Endothelial cell of umbilical vein (primary cell): Measurements from ENCODE around the gene PCBP1. TPM values are rescaled to one million over a fixed set of nuclear protein-coding genes. Genes with fewer than 3 reads are reported as not detected.
A peak's percentile ranks its signal among the peaks of the same experiment; 100 is the strongest.

Source experiments
- BruUV-seq: library from RNA; stranded (reverse); fragments of 400-500 nt; replicated peaks from 2 replicates; lab custom pipeline; 2021; lab: Mats Ljungman, UMichigan
- CTCF ChIA-PET: fragments of 300-600, 350-600 bp; sonication (Branson Sonifier 250); formaldehyde crosslinking; loops from one replicate; lab custom pipeline; 2021; ENCODE audit warnings: antibody characterized with exemption, inconsistent platforms; lab: Charles Lee
- POLR2A ChIA-PET: fragments of 300-600, 350-600 bp; sonication (Branson Sonifier 250); formaldehyde crosslinking; loops from one replicate; lab custom pipeline; 2021; ENCODE audit warnings: antibody characterized with exemption, inconsistent platforms; lab: Charles Lee
- DNase-seq: peaks from one replicate; pipeline ENCODE4 v3.0.0-alpha.2; 2011; ENCODE audit warnings: low read depth, low spot score
- FAIRE-seq: peaks from 2 replicates; lab custom pipeline; 2011; peaks lifted over from hg19 to GRCh38; lab: Jason Lieb, UNC
- H2AFZ ChIP-seq: 2 replicates; pipeline ENCODE4 v1.6.0; 2012; ENCODE audit warnings: low read depth, low read length, control low read depth, inconsistent platforms
- H3K27ac ChIP-seq: 2 replicates; pipeline ENCODE4 v1.5.1; 2011; ENCODE audit warnings: low read depth, mild to moderate bottlenecking, control low read depth, low read length, moderate library complexity; ENCODE audit not compliant: insufficient read depth
- H3K27me3 ChIP-seq, 2 experiments: 2 replicates each; pipeline versions ENCODE4 v1.6.0 to v1.6.1; 2011; ENCODE audit warnings: low read length in 2 of 2, mixed read lengths in 1 of 2; ENCODE audit not compliant: control insufficient read depth in 2 of 2, insufficient read depth in 2 of 2
- H3K36me3 ChIP-seq, 2 experiments: 2 replicates in 1 of 2; 3 replicates in 1 of 2; pipeline ENCODE4 v1.5.1; 2011; ENCODE audit warnings: low read length in 2 of 2, mild to moderate bottlenecking in 1 of 2, moderate library complexity in 1 of 2; ENCODE audit not compliant: control insufficient read depth in 2 of 2, insufficient read depth in 2 of 2; ENCODE audit errors: extremely low read depth in 1 of 2
- H3K4me1 ChIP-seq: 3 replicates; pipeline ENCODE4 v1.5.1; 2011; ENCODE audit warnings: mild to moderate bottlenecking, low read length; ENCODE audit not compliant: control insufficient read depth, insufficient read depth; ENCODE audit errors: extremely low read depth
- H3K4me2 ChIP-seq: 2 replicates; pipeline ENCODE4 v1.6.1; 2011; ENCODE audit warnings: low read length, control low read depth, mixed read lengths; ENCODE audit not compliant: insufficient read depth
- H3K4me3 ChIP-seq, 3 experiments: fragments of 200-600 bp in 1 of 3; sonication (generic), shearing (Covaris generic) in 1 of 3; replicated peaks in 1 of 3; 2 replicates each; pipeline ENCODE4 v1.5.1; 2011 to 2016; ENCODE audit warnings: control low read depth in 3 of 3, low read length in 3 of 3, mild to moderate bottlenecking in 2 of 3, inconsistent platforms in 1 of 3, low read depth in 1 of 3, moderate library complexity in 1 of 3; ENCODE audit not compliant: insufficient read depth in 1 of 3
- H3K79me2 ChIP-seq: 2 replicates; pipeline ENCODE4 v1.6.0; 2012; ENCODE audit warnings: low read length, inconsistent platforms; ENCODE audit not compliant: control insufficient read depth, insufficient read depth
- H3K9ac ChIP-seq: replicated peaks from 2 replicates; pipeline ENCODE3; 2011; ENCODE audit warnings: low read length, control low read depth; ENCODE audit not compliant: insufficient read depth; ENCODE audit errors: extremely low read depth
- H3K9me1 ChIP-seq: replicated peaks from 3 replicates; pipeline ENCODE4 v1.6.0; 2011; ENCODE audit warnings: mild to moderate bottlenecking, low read length; ENCODE audit not compliant: control insufficient read depth, insufficient read depth; ENCODE audit errors: extremely low read depth
- H3K9me3 ChIP-seq: replicated peaks from 2 replicates; pipeline ENCODE4 v1.5.1; 2012; ENCODE audit warnings: low read length, inconsistent platforms; ENCODE audit not compliant: control insufficient read depth, insufficient read depth
- H4K20me1 ChIP-seq: replicated peaks from 2 replicates; pipeline ENCODE3; 2011; ENCODE audit warnings: mild to moderate bottlenecking, low read length; ENCODE audit not compliant: control insufficient read depth, insufficient read depth; ENCODE audit errors: extremely low read depth
- EZH2 ChIP-seq: IDR thresholded peaks from 2 replicates; pipeline ENCODE4 v1.6.1; 2012; ENCODE audit warnings: borderline replicate concordance, low read depth, mild to moderate bottlenecking, moderate library complexity, low read length, inconsistent platforms; ENCODE audit not compliant: severe bottlenecking
- FOS ChIP-seq: IDR thresholded peaks from 2 replicates; pipeline ENCODE4 v1.6.1; 2011; ENCODE audit warnings: mild to moderate bottlenecking, low read length, moderate library complexity, borderline replicate concordance; ENCODE audit not compliant: insufficient read depth
- GATA2 ChIP-seq: IDR thresholded peaks from 2 replicates; pipeline ENCODE4 v1.7.0; 2011; ENCODE audit warnings: low read depth, mild to moderate bottlenecking, moderate library complexity, mixed read lengths, low read length; ENCODE audit not compliant: insufficient read length, insufficient read depth
- JUN ChIP-seq: IDR thresholded peaks from 2 replicates; pipeline ENCODE4 v1.6.1; 2011; ENCODE audit warnings: borderline replicate concordance, low read depth; ENCODE audit not compliant: insufficient read length, insufficient read depth
- MAX ChIP-seq: IDR thresholded peaks from 2 replicates; pipeline ENCODE4 v1.6.1; 2011; ENCODE audit not compliant: insufficient read depth, insufficient read length
- MYC ChIP-seq: IDR thresholded peaks from one replicate; pipeline ENCODE4 v1.6.1; 2011; ENCODE audit warnings: mild to moderate bottlenecking, low read depth, low read length
- POLR2A ChIP-seq: IDR thresholded peaks from 2 replicates; pipeline ENCODE4 v1.6.1; 2012; ENCODE audit warnings: low read depth, mild to moderate bottlenecking, control low read depth, low read length
- POLR2AphosphoS5 ChIP-seq: IDR thresholded peaks from 2 replicates; pipeline ENCODE4 v1.6.1; 2012; ENCODE audit warnings: low read depth, mild to moderate bottlenecking, control low read depth, low read length, moderate library complexity; ENCODE audit not compliant: insufficient read depth
- dilution Hi-C: fragments of 300-500 bp; cut with MboI; formaldehyde crosslinking; loops from one replicate; pipeline ENCODE4 v1.15.0; 2019; ENCODE audit warnings: low sequenced_read_pairs; ENCODE audit not compliant: extremely low pct_ligation_motif_present
- intact Hi-C: fragments of 100-400 bp; cut with micrococcal nuclease; formaldehyde crosslinking; loops from one replicate; pipeline ENCODE4 v1.10.0; 2022
- polyA plus RNA-seq, 4 experiments: library from polyadenylated mRNA; depleted of rRNA in 3 of 4; stranded (reverse) in 3 of 4; unstranded in 1 of 4; fragments of >200 nt; gene quantifications; 2 replicates each; pipeline versions ENCODE4 v1.2.1 to v1.2.3, GENCODE V29; 2011 to 2012; ENCODE audit warnings: missing spikeins in 1 of 4
- total RNA-seq: library from RNA; stranded (reverse); gene quantifications from 2 replicates; pipeline ENCODE4 v1.2.3, GENCODE V29; 2021

The PCBP1 gene
- total and polyA plus RNA-seq, 2 donors (not counting 3 experiments of a cell fraction or from before 2014, with no cell fraction given): 196 to 360 TPM

- Histone ChIP-seq H3K27me3 (no peaks in the 10 kb centered on the region), H3K36me3 (no peaks in the 10 kb centered on the region), H3K4me1 (peaks cover 40% of the 10 kb centered on the region), H3K27ac (peak overlapping the region; percentile 69), H2AFZ (peak overlapping the region; percentile 13), H3K9me1 (no peaks in the 10 kb centered on the region), H4K20me1 (no peaks in the 10 kb centered on the region), H3K9me3 (no peaks in the 10 kb centered on the region), H3K9ac (peak overlapping the region; percentile 64), H3K79me2 (no peaks in the 10 kb centered on the region), H3K4me2 (peak overlapping the region; percentile 57), H3K4me3 (peak overlapping the region in 1 of 3 experiments; percentile 38)
- FAIRE-seq (no peak), DNase-seq (no peak)
- ChIA-PET CTCF (interaction anchor here (1.0 to 2.5 kb wide), 7 partner anchors 10 to 219 kb away, joined by 3 to 10 read pairs (median 6); no protein-coding TSS in a partner anchor), POLR2A (interaction anchor here (1.0 to 2.9 kb wide), 4 partner anchors 9 to 44 kb away, joined by 3 to 13 read pairs (median 6); no protein-coding TSS in a partner anchor)
- dilution Hi-C loops: no loop called here
- intact Hi-C loops: loop anchor here (1.0 to 2.0 kb wide), 2 partner anchors 9 to 46 kb away; partner anchors contain the start of gene PCBP1
- no TSS peak for BruUV-seq
- TF ChIP-seq FOS: no peak
- no peak for TF ChIP-seq EZH2
- TF ChIP-seq MYC: no peak
- no peak for TF ChIP-seq POLR2A
Measured at GRCh38 chr2:70133127-70133452, 45.8 kb downstream of the PCBP1 start.

DNA sequence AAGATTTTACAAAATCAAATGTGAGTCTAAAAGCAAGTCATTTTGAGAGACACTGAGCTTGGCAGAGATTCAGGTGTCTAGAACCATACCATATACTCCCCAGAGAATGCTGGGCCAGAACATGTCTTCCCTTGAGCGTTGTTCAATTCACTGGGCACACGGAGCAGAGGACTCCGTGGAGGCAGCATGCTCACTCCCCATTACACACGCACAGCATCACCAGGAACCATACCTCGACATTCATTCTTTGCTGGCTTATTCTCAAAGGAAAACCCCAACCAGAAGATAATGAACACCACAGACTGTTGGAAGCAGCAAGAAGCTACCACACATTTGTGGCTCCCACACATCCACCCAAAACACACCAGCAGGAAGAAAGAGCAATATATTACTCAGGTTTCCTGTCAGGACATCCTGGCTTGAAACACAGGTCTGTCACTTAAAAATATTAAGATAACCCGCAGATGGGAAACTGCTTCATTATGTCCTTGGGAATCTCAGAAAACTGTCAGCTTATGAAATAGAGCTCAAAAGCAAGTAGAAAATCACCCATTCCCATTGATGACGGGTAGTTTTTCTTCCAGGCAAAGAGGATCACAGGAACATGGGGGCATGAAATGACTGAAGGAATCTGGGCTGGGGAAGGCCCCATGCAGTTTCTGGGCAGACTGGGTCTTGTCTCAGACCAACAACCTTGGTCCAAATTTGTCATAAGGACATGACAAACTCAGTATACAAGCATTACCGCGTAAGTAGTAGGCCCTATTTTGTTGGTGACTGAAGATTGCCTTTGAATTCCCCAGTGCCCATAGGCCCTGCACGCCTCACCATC is 46.4 kb downstream of the PCBP1 start:
- H3K4me1 ChIP-seq: peaks cover 40% of the 10 kb centered on the region
- peak overlapping the region; percentile 69 for H3K27ac ChIP-seq
- peak overlapping the region; percentile 10 for H2AFZ ChIP-seq
- DNase-seq: peak; percentile 77
- no peaks in the 10 kb centered on the region for H3K9me3 ChIP-seq
- peak overlapping the region; percentile 57 for H3K4me2 ChIP-seq
- H3K4me3 ChIP-seq: peak overlapping the region in 1 of 3 experiments; percentile 18
- dilution Hi-C loops (no loop called here), intact Hi-C loops (loop anchor here (1.0 to 2.0 kb wide), 2 partner anchors 9 to 47 kb away; partner anchors contain the start of gene PCBP1)
- H3K9ac ChIP-seq: peak overlapping the region; percentile 64
- no peaks in the 10 kb centered on the region for H3K79me2 ChIP-seq
- TF ChIP-seq JUN: peak; percentile 29
- TF ChIP-seq POLR2A: no peak
- TF ChIP-seq POLR2AphosphoS5: peak; percentile 52
- no peak for TF ChIP-seq MYC
- peak; percentile 64 for TF ChIP-seq GATA2
- no peak for TF ChIP-seq MAX
- peak; percentile 68 for TF ChIP-seq FOS
- no peak for TF ChIP-seq EZH2
- H3K9me1 ChIP-seq: no peaks in the 10 kb centered on the region
- BruUV-seq: TSS peak; percentile 72
- no peaks in the 10 kb centered on the region for H3K36me3 ChIP-seq
- no peak for FAIRE-seq
- CTCF ChIA-PET: interaction anchor here (0.8 to 2.5 kb wide), 8 partner anchors 8 to 220 kb away, joined by 3 to 10 read pairs (median 6); no protein-coding TSS in a partner anchor
- no peaks in the 10 kb centered on the region for H3K27me3 ChIP-seq
- POLR2A ChIA-PET: interaction anchor here (0.8 to 2.9 kb wide), 4 partner anchors 9 to 45 kb away, joined by 3 to 13 read pairs (median 6); no protein-coding TSS in a partner anchor
- no peaks in the 10 kb centered on the region for H4K20me1 ChIP-seq
